IPS-20b (cell line): ENCODE results near the gene CCDC97.
A peak's percentile ranks its signal among the peaks of the same experiment; 100 is the strongest.
"Not testable (repeated sequence)": the region's sequence is repeated elsewhere in the genome, so short reads cannot be mapped to it uniquely, and the experiment has no call there.

Experiments
- H3K27ac ChIP-seq: one replicate; pipeline ENCODE4 v1.5.1; 2013; ENCODE audit warnings: low read length
- H3K27me3 ChIP-seq: 2 replicates; pipeline ENCODE4 v1.6.1; 2013; ENCODE audit warnings: mild to moderate bottlenecking, low read length, inconsistent platforms; ENCODE audit not compliant: insufficient read depth
- H3K36me3 ChIP-seq: 2 replicates; pipeline ENCODE4 v1.6.1; 2013; ENCODE audit warnings: low read depth, mild to moderate bottlenecking, inconsistent platforms, low read length, moderate library complexity; ENCODE audit not compliant: insufficient read depth
- H3K4me1 ChIP-seq: 2 replicates; pipeline ENCODE4 v1.6.1; 2013; ENCODE audit warnings: mild to moderate bottlenecking, control low read depth, inconsistent platforms, low read length, moderate library complexity; ENCODE audit not compliant: insufficient read depth
- H3K4me3 ChIP-seq: 2 replicates; pipeline ENCODE4 v1.5.1; 2013; ENCODE audit warnings: mild to moderate bottlenecking, low read length, inconsistent platforms
- H3K9ac ChIP-seq: 2 replicates; pipeline ENCODE4 v1.6.1; 2013; ENCODE audit warnings: low read depth, mild to moderate bottlenecking, inconsistent platforms, low read length, moderate library complexity
- H3K9me3 ChIP-seq: 2 replicates; pipeline ENCODE4 v1.6.1; 2013; ENCODE audit warnings: mild to moderate bottlenecking, low read depth, low read length, inconsistent platforms; ENCODE audit not compliant: insufficient read depth

The CCDC97 gene

GRCh38 chr19:41363753-41364523 is 54.0 kb downstream of the CCDC97 start, which contains the start of gene B9D2:
Gene B9D2 (minus strand): TSS chr19:41364149. CDS start chr19:41363519, 630 bp downstream.
- H3K4me1 ChIP-seq = peaks cover 4% of the 10 kb centered on the region; the same call in 1 of the 2 replicates
- H3K9me3 ChIP-seq = no peaks in the 10 kb centered on the region
- peak within 1 kb of the TSS; percentile 87 for H3K27ac ChIP-seq

GRCh38 chr19:41364524-41365391 is 54.8 kb downstream of the CCDC97 start:
- peak overlapping the region; percentile 82 for H3K4me3 ChIP-seq
- peaks cover 4% of the 10 kb centered on the region; the same call in 1 of the 2 replicates for H3K4me1 ChIP-seq
- H3K9me3 ChIP-seq = no peaks in the 10 kb centered on the region
- H3K27ac ChIP-seq = peak overlapping the region; percentile 87
- H3K9ac ChIP-seq = peak overlapping the region; percentile 85
- no peaks in the 10 kb centered on the region for H3K27me3 ChIP-seq
- H3K36me3 ChIP-seq = no peaks in the 10 kb centered on the region

More at GRCh38 chr19:41363753-41364523, 54.0 kb downstream of the CCDC97 start, which contains the start of gene B9D2:
- peak within 1 kb of the TSS; percentile 82 for H3K4me3 ChIP-seq
- peak within 1 kb of the TSS; percentile 85 for H3K9ac ChIP-seq
- H3K36me3 ChIP-seq = no peaks in the 10 kb centered on the region
- no peaks in the 10 kb centered on the region for H3K27me3 ChIP-seq

GRCh38 chr19:41366089-41366488 is 56.1 kb downstream of the CCDC97 start:
- Histone ChIP-seq H3K4me1 (peaks cover 4% of the 10 kb centered on the region; the same call in 1 of the 2 replicates), H3K4me3 (no peak overlapping the region), H3K27ac (no peak overlapping the region), H3K36me3 (no peaks in the 10 kb centered on the region), H3K27me3 (no peaks in the 10 kb centered on the region), H3K9me3 (no peaks in the 10 kb centered on the region), H3K9ac (no peak overlapping the region)

- Histone ChIP-seq H3K4me1 (peaks cover 4% of the 10 kb centered on the region; the same call in 1 of the 2 replicates), H3K9ac (no peak overlapping the region), H3K4me3 (no peak overlapping the region), H3K9me3 (no peaks in the 10 kb centered on the region), H3K27me3 (no peaks in the 10 kb centered on the region), H3K36me3 (no peaks in the 10 kb centered on the region), H3K27ac (no peak overlapping the region)
Measured at GRCh38 chr19:41367848-41368301, 57.9 kb downstream of the CCDC97 start.

GRCh38 chr19:41369769-41370168 is 59.8 kb downstream of the CCDC97 start:
- H3K9ac ChIP-seq = no peak overlapping the region
- no peak overlapping the region for H3K4me3 ChIP-seq
- H3K36me3 ChIP-seq = no peaks in the 10 kb centered on the region
- peaks cover under 1% of the 10 kb centered on the region; the same call in 1 of the 2 replicates for H3K4me1 ChIP-seq
- H3K9me3 ChIP-seq = no peaks in the 10 kb centered on the region
- no peak overlapping the region for H3K27ac ChIP-seq
- no peaks in the 10 kb centered on the region for H3K27me3 ChIP-seq

- H3K4me3 ChIP-seq, H3K27ac ChIP-seq, H3K36me3 ChIP-seq, H3K9ac ChIP-seq, H3K9me3 ChIP-seq, H3K4me1 ChIP-seq, H3K27me3 ChIP-seq: not testable (repeated sequence)
Measured at GRCh38 chr19:41371119-41371518, 61.1 kb downstream of the CCDC97 start.

GRCh38 chr19:41371541-41371940 is 61.6 kb downstream of the CCDC97 start:
- Histone ChIP-seq H3K4me1 (no peaks in the 10 kb centered on the region), H3K27me3 (no peaks in the 10 kb centered on the region; the same call in 1 of the 2 replicates), H3K27ac (no peak overlapping the region), H3K4me3 (no peak overlapping the region), H3K36me3 (no peaks in the 10 kb centered on the region), H3K9ac (no peak overlapping the region), H3K9me3 (no peaks in the 10 kb centered on the region)

- peaks cover 9% of the 10 kb centered on the region; the same call in 1 of the 2 replicates for H3K27me3 ChIP-seq
- no peaks in the 10 kb centered on the region for H3K4me1 ChIP-seq
- H3K9ac ChIP-seq = no peak overlapping the region
- no peaks in the 10 kb centered on the region for H3K9me3 ChIP-seq
- H3K4me3 ChIP-seq = no peak overlapping the region
- H3K36me3 ChIP-seq = no peaks in the 10 kb centered on the region
- H3K27ac ChIP-seq = no peak overlapping the region
Measured at GRCh38 chr19:41372501-41372900, 62.5 kb downstream of the CCDC97 start.

GRCh38 chr19:41373993-41374392 is 64.0 kb downstream of the CCDC97 start:
- Histone ChIP-seq H3K4me1 (peaks cover 5% of the 10 kb centered on the region), H3K36me3 (no peaks in the 10 kb centered on the region), H3K9ac (no peak overlapping the region), H3K27me3 (peaks cover 10% of the 10 kb centered on the region; the same call in 1 of the 2 replicates), H3K27ac (no peak overlapping the region), H3K9me3 (no peaks in the 10 kb centered on the region), H3K4me3 (no peak overlapping the region)
